BLaER1 treated with 17β-estradiol and CSF1 and Interleukin-3, amounts not matched to agents 10 nM and 100 nM (cell line): Measurements from ENCODE around the gene INAVA.
"Not testable (repeated sequence)": the region's sequence is repeated elsewhere in the genome, so short reads cannot be mapped to it uniquely, and the experiment has no call there.

Experiments used
- H3K27ac ChIP-seq, 11 experiments: shearing (Covaris generic); formaldehyde crosslinking; 2 replicates each; pipeline ENCODE4 v1.8.1; 2022
- H3K27me3 ChIP-seq, 11 experiments: shearing (Covaris generic); formaldehyde crosslinking; 2 replicates each; pipeline ENCODE4 v1.8.1; 2022
- H3K36me3 ChIP-seq, 11 experiments: shearing (Covaris generic); formaldehyde crosslinking; 2 replicates each; pipeline ENCODE4 v1.8.1; 2022
- H3K4me1 ChIP-seq, 10 experiments: shearing (Covaris generic); formaldehyde crosslinking; 2 replicates each; pipeline ENCODE4 v1.8.1; 2022
- H3K4me2 ChIP-seq, 11 experiments: shearing (Covaris generic); formaldehyde crosslinking; 2 replicates each; pipeline ENCODE4 v1.8.1; 2022
- H3K4me3 ChIP-seq, 10 experiments: shearing (Covaris generic); formaldehyde crosslinking; 2 replicates each; pipeline ENCODE4 v1.8.1; 2022
- H3K9ac ChIP-seq, 11 experiments: shearing (Covaris generic); formaldehyde crosslinking; 2 replicates each; pipeline ENCODE4 v1.8.1; 2022
- H3K9me3 ChIP-seq, 11 experiments: shearing (Covaris generic); formaldehyde crosslinking; replicated peaks in 1 of 11; 2 replicates each; pipeline ENCODE4 v1.8.1; 2022
- H4K20me1 ChIP-seq, 11 experiments: shearing (Covaris generic); formaldehyde crosslinking; 2 replicates each; pipeline ENCODE4 v1.8.1; 2022
- Cebpa-rat ChIP-seq, 11 experiments: shearing (Covaris generic); IDR thresholded peaks; 2 replicates each; pipeline ENCODE4 v1.8.1; 2022

Gene INAVA

GRCh38 chr1:200922406-200922805, 27.7 kb downstream of the INAVA start:
- H3K27ac ChIP-seq, result 0 out of 22 replicates have a peak overlapping the region, but pooled peaks of 1 of the 11 experiments have one; percentile 13
- H3K4me3 ChIP-seq, result no peak overlapping the region
- no peak for TF ChIP-seq Cebpa-rat (IDR thresholded peaks at IDR 0.05)
- no peaks in the 10 kb centered on the region for H3K27me3 ChIP-seq
- no peak overlapping the region for H3K9ac ChIP-seq
- no peaks in the 10 kb centered on the region for H3K9me3 ChIP-seq
- H3K4me1 ChIP-seq, result peaks cover 13 to 49% (median 32%) of the 10 kb centered on the region in 10 experiments; a peak in 19 of 20 replicates
- no peaks in the 10 kb centered on the region for H4K20me1 ChIP-seq
- no peaks in the 10 kb centered on the region for H3K36me3 ChIP-seq
- H3K4me2 ChIP-seq, result peak overlapping the region in 10 of 11 experiments; percentile 33 to 62 (median 46); a peak in 14 of 22 replicates

GRCh38 chr1:200923601-200924000, 28.9 kb downstream of the INAVA start:
- H3K4me3 ChIP-seq, result no peak overlapping the region
- H3K4me1 ChIP-seq, result peaks cover 13 to 49% (median 31%) of the 10 kb centered on the region in 10 experiments; a peak in 19 of 20 replicates
- H3K4me2 ChIP-seq, result no peak overlapping the region
- H3K27me3 ChIP-seq, result no peaks in the 10 kb centered on the region
- no peak overlapping the region for H3K27ac ChIP-seq
- H3K36me3 ChIP-seq, result no peaks in the 10 kb centered on the region
- H3K9me3 ChIP-seq, result no peaks in the 10 kb centered on the region
- no peak for TF ChIP-seq Cebpa-rat (IDR thresholded peaks at IDR 0.05)
- no peak overlapping the region for H3K9ac ChIP-seq
- H4K20me1 ChIP-seq, result no peaks in the 10 kb centered on the region

DNA sequence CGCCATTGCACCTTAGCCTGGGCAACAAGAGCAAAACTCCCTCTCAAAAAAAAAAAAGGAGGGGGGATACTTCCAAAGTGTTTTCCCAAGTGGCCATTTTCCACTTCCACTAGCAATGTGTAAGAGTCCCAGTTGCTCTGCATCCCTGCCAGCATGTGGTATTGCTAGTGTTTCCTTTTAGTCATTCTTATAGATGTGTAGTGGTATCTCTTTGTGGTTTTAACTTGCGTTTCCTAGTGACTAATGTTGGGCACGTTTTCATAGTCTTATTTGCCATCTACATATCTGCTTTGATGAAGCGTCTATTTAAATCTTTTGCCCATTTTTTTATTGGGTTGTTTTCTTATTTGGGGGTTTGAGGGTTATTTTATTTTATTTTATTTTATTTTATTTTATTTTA, 31.1 kb downstream of the INAVA start:
- no peak overlapping the region for H3K4me3 ChIP-seq
- peaks cover 5 to 52% (median 22%) of the 10 kb centered on the region in 10 experiments; a peak in 18 of 20 replicates for H3K4me1 ChIP-seq
- H3K9me3 ChIP-seq, result peaks cover 0 to 5% (median 1%) of the 10 kb centered on the region in 11 experiments; a peak in 9 of 22 replicates
- H4K20me1 ChIP-seq, result no peaks in the 10 kb centered on the region
- no peaks in the 10 kb centered on the region for H3K27me3 ChIP-seq
- TF ChIP-seq Cebpa-rat (IDR thresholded peaks at IDR 0.05), result peak in 3 of 11 experiments; percentile 10 to 30 (median 12); a peak in 1 of 22 replicates
- H3K27ac ChIP-seq, result no peak overlapping the region
- H3K4me2 ChIP-seq, result peak overlapping the region in 10 of 11 experiments; percentile 3 to 60 (median 38); a peak in 16 of 22 replicates
- no peaks in the 10 kb centered on the region for H3K36me3 ChIP-seq
- H3K9ac ChIP-seq, result no peak overlapping the region

DNA sequence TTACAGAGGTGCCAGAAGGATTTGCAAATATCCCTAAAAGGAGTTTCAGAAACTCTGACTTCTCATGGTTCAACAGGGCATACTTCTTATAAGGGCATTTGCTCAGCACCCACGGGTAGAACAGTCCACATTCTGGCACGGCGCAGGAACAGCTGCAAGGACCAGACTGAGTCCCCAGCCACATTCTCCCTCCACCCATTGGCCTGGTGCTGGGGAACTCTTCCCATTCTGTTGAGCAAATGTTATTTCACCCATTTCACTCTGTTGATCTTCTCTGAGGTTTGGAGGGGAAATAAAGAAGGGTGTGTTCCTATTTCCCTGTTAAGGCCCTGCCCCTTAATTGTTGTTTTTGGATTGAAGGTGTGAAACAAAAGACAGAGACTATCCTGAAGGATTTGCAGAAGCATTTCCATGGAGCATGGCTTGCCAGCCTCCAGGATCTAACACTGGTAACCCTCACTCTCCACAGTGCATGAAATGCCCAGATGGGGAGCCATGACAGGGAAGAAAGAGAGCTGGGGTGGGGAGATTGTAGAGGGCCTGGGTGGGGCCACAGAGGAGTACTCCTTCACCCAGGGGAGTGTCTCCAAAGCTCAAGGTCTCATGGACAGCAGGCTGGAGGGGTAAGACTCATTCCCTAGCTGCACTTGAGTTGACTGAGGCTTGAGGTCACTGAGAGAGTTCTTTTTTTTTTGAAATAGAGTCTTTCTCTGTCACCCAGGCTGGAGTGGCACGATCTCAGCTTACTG, 35.0 kb downstream of the INAVA start:
- Histone ChIP-seq H3K27ac (no peak overlapping the region), H4K20me1 (no peaks in the 10 kb centered on the region), H3K27me3 (no peaks in the 10 kb centered on the region), H3K4me3 (no peak overlapping the region), H3K9ac (no peak overlapping the region), H3K36me3 (peaks cover 0 to 4% (median 0%) of the 10 kb centered on the region in 11 experiments; a peak in 1 of 22 replicates), H3K4me1 (peaks cover 5 to 37% (median 15%) of the 10 kb centered on the region in 10 experiments; a peak in 17 of 20 replicates), H3K9me3 (peaks cover 0 to 26% (median 8%) of the 10 kb centered on the region in 11 experiments; a peak in 11 of 22 replicates), H3K4me2 (peak overlapping the region in 5 of 11 experiments; percentile 7 to 35 (median 24); a peak in 7 of 22 replicates)
- TF ChIP-seq Cebpa-rat (IDR thresholded peaks at IDR 0.05), result no peak

- not testable (repeated sequence) for H3K9ac ChIP-seq, H3K4me3 ChIP-seq, H3K36me3 ChIP-seq, H3K27ac ChIP-seq, H3K27me3 ChIP-seq, H4K20me1 ChIP-seq
- Histone ChIP-seq H3K4me2 (0 out of 22 replicates have a peak overlapping the region, but pooled peaks of 1 of the 11 experiments have one; percentile 24), H3K4me1 (peaks cover 5 to 35% (median 14%) of the 10 kb centered on the region in 10 experiments; a peak in 17 of 20 replicates), H3K9me3 (peaks cover 0 to 26% (median 8%) of the 10 kb centered on the region in 11 experiments; a peak in 11 of 22 replicates)
These were observed 35.6 kb downstream of the INAVA start for GRCh38 chr1:200930285-200930684.

DNA sequence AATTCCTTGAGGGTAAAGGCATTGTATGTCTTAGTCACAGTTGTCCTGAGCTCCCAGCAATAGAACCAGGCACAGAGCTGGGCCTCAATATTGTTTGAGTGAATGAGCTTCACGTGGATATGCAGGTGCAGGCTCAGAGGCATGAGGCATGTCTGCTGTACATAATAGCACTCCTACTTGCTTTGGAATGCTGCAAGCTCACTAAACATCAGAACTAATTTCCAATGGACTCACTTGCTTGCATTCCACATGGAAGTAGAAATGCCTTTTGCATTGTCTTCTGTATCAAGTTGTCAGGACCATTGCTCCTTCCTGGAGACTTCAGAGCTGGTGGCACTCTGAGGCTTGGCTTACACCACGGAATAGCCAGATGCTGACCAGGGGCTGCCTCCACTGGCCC, 37.1 kb downstream of the INAVA start:
- peaks cover 0 to 23% (median under 1%) of the 10 kb centered on the region in 10 experiments; a peak in 7 of 20 replicates for H3K4me1 ChIP-seq
- H3K4me2 ChIP-seq, result no peak overlapping the region
- no peak overlapping the region for H3K9ac ChIP-seq
- peaks cover 0 to 33% (median 8%) of the 10 kb centered on the region in 11 experiments; a peak in 11 of 22 replicates for H3K9me3 ChIP-seq
- no peak for TF ChIP-seq Cebpa-rat (IDR thresholded peaks at IDR 0.05)
- H3K36me3 ChIP-seq, result peaks cover 0 to 4% (median 0%) of the 10 kb centered on the region in 11 experiments; a peak in 1 of 22 replicates
- no peak overlapping the region for H3K27ac ChIP-seq
- no peak overlapping the region for H3K4me3 ChIP-seq
- no peaks in the 10 kb centered on the region for H3K27me3 ChIP-seq
- H4K20me1 ChIP-seq, result no peaks in the 10 kb centered on the region

GRCh38 chr1:200934676-200935245, 40.1 kb downstream of the INAVA start:
- TF ChIP-seq Cebpa-rat (IDR thresholded peaks at IDR 0.05), result no peak
- Histone ChIP-seq H3K36me3 (peaks cover 0 to 4% (median 0%) of the 10 kb centered on the region in 11 experiments; a peak in 1 of 22 replicates), H3K4me3 (no peak overlapping the region), H3K9ac (no peak overlapping the region), H3K27ac (peak overlapping the region in 2 of 11 experiments; percentile 80 to 83; a peak in 3 of 22 replicates), H4K20me1 (no peaks in the 10 kb centered on the region), H3K27me3 (no peaks in the 10 kb centered on the region), H3K4me2 (no peak overlapping the region), H3K4me1 (peaks cover 12 to 38% (median 26%) of the 10 kb centered on the region in 10 experiments; a peak in 18 of 20 replicates), H3K9me3 (peaks cover 0 to 48% (median 8%) of the 10 kb centered on the region in 11 experiments; a peak in 13 of 22 replicates)

DNA sequence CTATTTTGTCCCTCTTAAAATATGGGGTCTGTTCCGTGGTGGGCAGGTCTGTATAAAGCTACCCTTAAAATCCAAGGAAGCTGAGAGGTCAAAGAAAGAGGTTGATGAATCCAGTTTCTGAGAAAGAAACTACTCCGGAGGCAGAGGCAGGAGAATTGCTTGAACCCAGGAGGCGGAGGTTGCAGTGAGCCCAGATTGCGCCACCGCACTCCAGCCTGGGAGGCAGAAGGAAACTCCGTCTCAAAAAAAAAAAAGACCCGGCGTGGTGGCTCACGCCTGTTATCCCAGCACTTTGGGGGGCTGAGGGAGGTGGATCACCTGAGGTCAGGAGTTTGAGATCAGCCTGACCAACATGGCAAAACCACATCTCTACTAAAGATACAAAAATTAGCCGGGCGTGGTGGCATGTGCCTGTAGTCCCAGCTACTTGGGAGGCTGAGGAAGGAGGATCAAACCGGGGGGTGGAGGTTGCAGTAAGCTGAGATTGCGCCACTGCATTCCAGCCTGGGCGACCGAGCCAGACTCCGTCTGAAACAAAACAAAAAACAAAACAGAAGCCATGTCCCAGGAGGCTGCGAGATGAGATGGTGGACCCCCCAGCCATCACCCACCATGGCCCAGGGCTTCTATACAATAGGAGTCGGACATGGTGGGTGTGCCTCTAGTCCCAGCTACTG, 40.7 kb downstream of the INAVA start:
- not testable (repeated sequence) for H3K4me3 ChIP-seq, H3K27me3 ChIP-seq, H3K4me2 ChIP-seq, H4K20me1 ChIP-seq, H3K9ac ChIP-seq, H3K36me3 ChIP-seq
- peak overlapping the region in 4 of 11 experiments; percentile 3 to 83 (median 48); a peak in 5 of 22 replicates for H3K27ac ChIP-seq
- H3K9me3 ChIP-seq, result peaks cover 4 to 54% (median 10%) of the 10 kb centered on the region in 11 experiments; a peak in 17 of 22 replicates
- peaks cover 12 to 36% (median 25%) of the 10 kb centered on the region in 10 experiments; a peak in 18 of 20 replicates for H3K4me1 ChIP-seq
